Measurements from ENCODE around the gene HSPBP1. TPM values are rescaled to one million over a fixed set of nuclear protein-coding genes. Genes with fewer than 3 reads are reported as not detected.

The HSPBP1 gene
- total RNA-seq, 4 donors from 2014 or later = 33.7 to 49.6 (median 40.5) TPM

DNA sequence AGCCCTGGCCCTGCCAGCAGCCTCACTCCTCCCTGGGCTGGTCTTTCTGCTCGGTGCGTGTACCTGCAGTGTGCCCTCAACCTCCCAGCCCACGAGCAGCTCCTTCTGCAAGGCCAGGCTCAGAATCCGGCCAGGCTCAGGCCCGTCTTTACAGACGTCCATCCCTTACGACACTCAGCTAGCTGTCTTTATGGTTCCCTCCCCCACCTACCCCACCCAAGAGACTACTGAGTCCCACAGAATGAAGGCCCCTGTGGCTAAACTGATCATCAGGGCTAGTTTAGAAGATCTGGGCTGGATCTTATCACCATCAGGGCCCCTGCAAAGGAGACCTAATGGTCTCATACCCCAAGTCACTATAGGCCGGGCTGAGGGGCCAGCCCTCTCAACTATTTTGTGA is 34.5 kb upstream of the HSPBP1 start:
- TF ChIP-seq POLR2A (IDR thresholded peaks at IDR 0.05) (no peak), EP300 (IDR thresholded peaks at IDR 0.05) (no peak)
- TF ChIP-seq, protein P1, sequence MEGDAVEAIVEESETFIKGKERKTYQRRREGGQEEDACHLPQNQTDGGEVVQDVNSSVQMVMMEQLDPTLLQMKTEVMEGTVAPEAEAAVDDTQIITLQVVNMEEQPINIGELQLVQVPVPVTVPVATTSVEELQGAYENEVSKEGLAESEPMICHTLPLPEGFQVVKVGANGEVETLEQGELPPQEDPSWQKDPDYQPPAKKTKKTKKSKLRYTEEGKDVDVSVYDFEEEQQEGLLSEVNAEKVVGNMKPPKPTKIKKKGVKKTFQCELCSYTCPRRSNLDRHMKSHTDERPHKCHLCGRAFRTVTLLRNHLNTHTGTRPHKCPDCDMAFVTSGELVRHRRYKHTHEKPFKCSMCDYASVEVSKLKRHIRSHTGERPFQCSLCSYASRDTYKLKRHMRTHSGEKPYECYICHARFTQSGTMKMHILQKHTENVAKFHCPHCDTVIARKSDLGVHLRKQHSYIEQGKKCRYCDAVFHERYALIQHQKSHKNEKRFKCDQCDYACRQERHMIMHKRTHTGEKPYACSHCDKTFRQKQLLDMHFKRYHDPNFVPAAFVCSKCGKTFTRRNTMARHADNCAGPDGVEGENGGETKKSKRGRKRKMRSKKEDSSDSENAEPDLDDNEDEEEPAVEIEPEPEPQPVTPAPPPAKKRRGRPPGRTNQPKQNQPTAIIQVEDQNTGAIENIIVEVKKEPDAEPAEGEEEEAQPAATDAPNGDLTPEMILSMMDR (IDR thresholded peaks at IDR 0.05) = no peak
- H3K4me3 ChIP-seq = no peak overlapping the region
- peaks cover 0 to 4% (median 0%) of the 10 kb centered on the region in 4 donors for H3K9me3 ChIP-seq
- DNase-seq (ENCODE audit: low spot score in 2 of 2) = no peak
- H3K36me3 ChIP-seq = peaks cover 0 to 28% (median 0%) of the 10 kb centered on the region in 3 donors
- no peak overlapping the region for H3K27ac ChIP-seq
- 71 to 74% methylated on average over 8 of the region's 8 CpGs for WGBS, 2 donors
- H3K4me1 ChIP-seq = no peaks in the 10 kb centered on the region
- H3K27me3 ChIP-seq = no peaks in the 10 kb centered on the region

DNA sequence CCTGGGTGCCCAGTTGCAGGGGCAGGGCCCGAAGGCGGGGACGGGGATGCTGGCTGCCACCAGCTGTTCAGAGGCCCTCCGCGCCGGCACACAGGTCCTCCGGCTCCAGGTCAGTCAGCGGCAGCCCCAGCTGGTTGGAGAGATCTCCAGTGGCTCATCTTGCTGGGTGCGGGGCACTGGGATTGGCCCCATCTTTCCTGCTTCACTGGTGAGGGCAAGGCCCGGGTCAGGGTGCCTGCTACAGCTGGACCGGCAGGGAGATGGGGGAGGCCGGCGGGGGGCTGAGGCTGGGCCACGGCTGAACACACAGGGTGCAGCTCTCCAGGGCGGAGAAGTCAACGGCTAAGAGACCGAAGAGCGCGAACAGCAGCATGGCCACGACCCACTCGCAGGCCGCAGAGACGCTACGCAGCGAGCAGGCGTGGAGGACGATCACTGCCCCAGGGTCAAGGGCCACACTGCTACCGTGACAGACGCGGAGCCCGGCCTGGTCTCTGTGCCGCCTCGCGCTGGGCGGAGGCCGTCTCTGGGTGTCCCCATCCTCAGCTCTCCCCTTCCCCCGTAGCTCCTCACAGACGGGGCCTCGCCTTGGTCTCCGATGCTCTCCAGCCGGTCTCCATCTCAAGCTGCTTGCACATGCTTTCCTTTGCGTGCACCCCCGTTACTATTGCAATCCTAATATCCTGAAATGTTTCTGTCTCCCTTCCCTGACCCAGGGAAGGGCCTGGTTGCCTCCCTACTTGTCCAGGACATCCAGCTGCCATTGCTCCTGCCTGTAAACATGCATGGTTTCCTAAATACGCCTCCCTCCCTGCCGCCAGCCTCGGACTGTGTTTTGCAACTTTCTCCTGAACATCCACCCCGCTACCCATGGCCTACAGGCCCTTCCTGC is 33.0 kb upstream of the HSPBP1 start:
- no peak for TF ChIP-seq POLR2A (IDR thresholded peaks at IDR 0.05)
- no peak for TF ChIP-seq EP300 (IDR thresholded peaks at IDR 0.05)
- TF ChIP-seq, protein P1 (IDR thresholded peaks at IDR 0.05) = no peak
- peaks cover 0 to 35% (median 0%) of the 10 kb centered on the region in 3 donors for H3K36me3 ChIP-seq
- H3K9me3 ChIP-seq = peaks cover 0 to 5% (median 0%) of the 10 kb centered on the region in 4 donors
- no peaks in the 10 kb centered on the region for H3K4me1 ChIP-seq
- H3K27me3 ChIP-seq = no peaks in the 10 kb centered on the region
- WGBS, 2 donors = 77 to 82% methylated on average over 45 to 47 of the region's 47 CpGs
- no peak for DNase-seq (ENCODE audit: low spot score in 2 of 2)
- H3K4me3 ChIP-seq = no peak overlapping the region
- H3K27ac ChIP-seq = no peak overlapping the region

DNA sequence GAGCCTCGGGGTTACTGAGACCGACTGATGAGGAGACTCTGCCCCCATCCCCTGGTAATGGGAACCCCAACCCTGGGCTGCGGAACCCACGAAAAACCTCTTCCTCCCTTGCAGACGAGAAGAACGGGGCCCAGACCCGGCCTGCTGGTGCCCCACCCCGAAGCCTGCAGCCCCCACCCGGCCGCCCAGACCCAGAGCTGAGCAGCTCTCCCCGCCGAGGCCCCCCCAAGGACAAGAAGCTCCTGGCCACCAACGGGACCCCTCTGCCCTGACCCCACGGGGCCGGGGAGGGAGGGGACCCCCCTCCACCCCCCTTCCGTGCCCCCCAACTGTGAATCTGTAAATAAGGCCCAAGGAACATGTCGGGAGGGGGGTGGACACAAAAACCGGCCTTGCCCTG is 31.9 kb upstream of the HSPBP1 start:
- no peak for DNase-seq (ENCODE audit: low spot score in 2 of 2)
- peaks cover 0 to 5% (median 0%) of the 10 kb centered on the region in 4 donors for H3K9me3 ChIP-seq
- no peaks in the 10 kb centered on the region for H3K27me3 ChIP-seq
- no peak overlapping the region for H3K27ac ChIP-seq
- H3K4me3 ChIP-seq = no peak overlapping the region
- TF ChIP-seq EP300 (IDR thresholded peaks at IDR 0.05) (no peak), POLR2A (IDR thresholded peaks at IDR 0.05) (no peak)
- TF ChIP-seq, protein P1 (IDR thresholded peaks at IDR 0.05) = no peak
- 78 to 84% methylated on average over 14 to 17 of the region's 18 CpGs for WGBS, 2 donors
- H3K4me1 ChIP-seq = no peaks in the 10 kb centered on the region
- H3K36me3 ChIP-seq = peaks cover 0 to 39% (median 0%) of the 10 kb centered on the region in 3 donors

DNA sequence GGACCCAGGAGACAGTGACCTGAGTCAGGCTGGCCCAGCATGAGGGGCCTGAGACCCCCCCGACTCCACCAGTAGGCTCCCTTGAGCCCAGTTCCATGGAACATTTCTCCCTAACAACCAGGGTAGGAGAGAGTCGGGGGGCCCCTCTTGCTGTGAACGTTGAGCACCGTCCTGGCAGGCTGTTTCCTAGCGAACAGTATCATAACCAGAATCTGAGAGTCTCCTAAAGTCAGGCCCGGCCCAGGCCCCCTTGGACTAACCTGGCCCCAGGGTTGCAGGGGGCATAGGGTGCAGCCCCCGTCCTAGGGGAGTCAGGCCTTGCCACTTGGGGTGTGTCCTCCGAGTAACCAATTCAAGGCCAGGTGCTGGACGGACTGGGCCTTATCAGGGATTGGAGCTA is 31.5 kb upstream of the HSPBP1 start:
- TF ChIP-seq POLR2A (IDR thresholded peaks at IDR 0.05) (no peak), EP300 (IDR thresholded peaks at IDR 0.05) (no peak)
- TF ChIP-seq, protein P1 (IDR thresholded peaks at IDR 0.05) = no peak
- H3K9me3 ChIP-seq = peaks cover 0 to 5% (median 0%) of the 10 kb centered on the region in 4 donors
- H3K36me3 ChIP-seq = peaks cover 0 to 43% (median 0%) of the 10 kb centered on the region in 3 donors
- H3K4me3 ChIP-seq = no peak overlapping the region
- no peaks in the 10 kb centered on the region for H3K27me3 ChIP-seq
- 85 to 94% methylated on average over 5 to 9 of the region's 9 CpGs for WGBS, 2 donors
- no peak for DNase-seq (ENCODE audit: low spot score in 2 of 2)
- no peaks in the 10 kb centered on the region for H3K4me1 ChIP-seq
- H3K27ac ChIP-seq = no peak overlapping the region

DNA sequence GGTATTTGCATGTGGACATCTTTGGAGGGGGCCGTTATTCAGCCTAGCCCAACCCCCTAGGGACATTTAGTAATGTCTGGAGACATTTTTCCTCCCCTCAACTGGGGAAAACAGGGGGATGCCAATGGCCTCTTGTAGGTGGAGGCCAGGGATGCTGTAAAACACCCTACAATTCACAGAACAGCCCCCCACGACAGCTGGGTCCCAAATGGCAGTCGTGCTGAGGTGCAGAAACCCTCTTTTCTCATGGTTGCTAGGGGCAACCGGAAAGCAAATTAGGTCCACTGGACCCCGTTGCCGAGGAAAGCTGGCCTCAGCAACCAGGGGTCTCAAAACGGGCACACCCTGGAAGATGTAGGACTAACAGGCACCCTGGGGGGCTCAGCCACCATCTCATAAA is 30.6 kb upstream of the HSPBP1 start:
- DNase-seq (ENCODE audit: low spot score in 2 of 2) = no peak
- H3K4me3 ChIP-seq = no peak overlapping the region
- H3K9me3 ChIP-seq = peaks cover 0 to 5% (median 0%) of the 10 kb centered on the region in 4 donors
- WGBS, 2 donors = 41 to 60% methylated on average over 5 to 7 of the region's 7 CpGs
- H3K4me1 ChIP-seq = no peaks in the 10 kb centered on the region
- H3K27ac ChIP-seq = no peak overlapping the region
- H3K27me3 ChIP-seq = no peaks in the 10 kb centered on the region
- H3K36me3 ChIP-seq = peaks cover 0 to 52% (median 0%) of the 10 kb centered on the region in 3 donors
- TF ChIP-seq EP300 (IDR thresholded peaks at IDR 0.05) (no peak), POLR2A (IDR thresholded peaks at IDR 0.05) (no peak)
- TF ChIP-seq, protein P1 (IDR thresholded peaks at IDR 0.05) = no peak
